ENCODE measurements around the gene UGT8.
A peak's percentile ranks its signal among the peaks of the same experiment; 100 is the strongest.

Gene UGT8

DNA sequence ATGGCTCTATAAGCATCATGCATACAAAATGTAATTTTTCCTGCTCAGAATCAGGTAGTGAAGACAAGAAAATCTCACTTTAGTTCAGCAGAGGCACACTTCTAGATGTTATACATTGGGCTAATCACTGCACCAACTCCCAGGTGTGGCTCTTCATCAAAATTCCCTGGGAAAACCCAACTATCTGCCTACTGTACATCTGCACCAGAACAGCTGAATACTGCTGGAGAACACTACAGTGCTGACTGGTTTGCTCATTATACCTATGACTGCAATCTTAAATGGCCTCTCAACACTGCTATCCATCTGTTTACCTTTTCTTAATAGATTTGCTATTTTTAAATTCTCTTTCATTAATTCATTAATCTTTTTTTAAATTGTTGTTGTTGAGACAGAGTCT lies 92.0 kb downstream of the UGT8 start:
- FAIRE-seq = no peak

DNA sequence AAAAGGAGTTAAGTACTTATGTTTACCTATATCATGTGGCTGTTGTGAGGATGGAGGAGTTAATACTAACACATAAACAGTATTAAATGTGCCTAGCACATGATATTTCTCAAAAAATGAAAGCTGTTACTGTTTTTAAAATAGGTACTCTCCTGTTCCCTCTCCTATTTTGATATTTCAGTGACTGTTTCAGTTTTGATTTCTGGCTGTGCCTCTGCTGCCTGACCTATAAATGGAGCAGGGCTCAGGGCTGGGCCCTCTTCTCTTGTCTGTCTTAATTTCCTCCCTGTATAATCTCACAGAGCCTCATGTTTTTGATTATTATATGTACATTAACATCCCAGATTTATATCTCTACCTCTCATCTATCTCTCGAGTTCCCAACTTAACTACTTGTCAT lies 93.3 kb downstream of the UGT8 start:
- no peak for DNase-seq (ENCODE audit: low spot score)
- no peak for FAIRE-seq

More for the DNA sequence above, 92.0 kb downstream of the UGT8 start:
- no peak for DNase-seq (ENCODE audit: low spot score)

DNA sequence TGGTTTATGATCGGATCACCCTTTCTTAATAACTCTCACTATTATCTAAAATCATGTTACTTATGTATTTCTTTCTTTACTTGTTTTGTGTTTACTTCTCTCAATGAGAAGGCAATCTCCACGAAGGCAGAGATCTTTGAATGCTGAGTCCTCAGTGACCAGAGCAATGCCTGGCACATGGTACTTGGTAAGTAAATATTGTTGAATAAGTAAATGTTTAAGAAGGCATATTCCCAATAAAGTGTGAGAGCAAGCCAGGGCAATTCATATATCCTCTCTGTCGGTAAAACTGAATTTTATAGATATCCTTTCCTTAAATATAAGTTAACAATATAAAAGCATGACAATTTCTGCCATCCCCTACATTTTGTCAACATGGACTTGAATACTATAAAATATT lies 94.4 kb downstream of the UGT8 start:
- no peak for FAIRE-seq
- DNase-seq (ENCODE audit: low spot score) = no peak

DNA sequence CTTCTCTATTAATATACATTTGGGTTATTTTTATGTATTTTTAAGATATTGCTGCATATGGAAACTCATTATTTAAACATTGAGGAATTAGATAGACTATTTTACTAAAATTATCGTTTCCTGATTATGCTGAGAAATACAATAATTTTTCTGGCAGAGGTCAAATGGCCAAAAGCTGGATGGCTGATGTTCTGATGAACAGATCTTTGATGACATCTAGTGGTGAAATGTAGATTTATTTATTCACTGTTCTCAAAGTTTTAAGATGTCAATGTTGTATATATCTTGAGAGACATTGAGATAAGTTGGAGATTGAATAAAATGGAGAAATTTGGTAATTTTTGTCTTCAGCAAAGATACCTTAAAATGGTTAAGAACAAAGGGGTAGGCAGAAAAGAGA lies 96.2 kb downstream of the UGT8 start:
- FAIRE-seq (peak; percentile 85), DNase-seq (ENCODE audit: low spot score) (peak; percentile 45)

DNA sequence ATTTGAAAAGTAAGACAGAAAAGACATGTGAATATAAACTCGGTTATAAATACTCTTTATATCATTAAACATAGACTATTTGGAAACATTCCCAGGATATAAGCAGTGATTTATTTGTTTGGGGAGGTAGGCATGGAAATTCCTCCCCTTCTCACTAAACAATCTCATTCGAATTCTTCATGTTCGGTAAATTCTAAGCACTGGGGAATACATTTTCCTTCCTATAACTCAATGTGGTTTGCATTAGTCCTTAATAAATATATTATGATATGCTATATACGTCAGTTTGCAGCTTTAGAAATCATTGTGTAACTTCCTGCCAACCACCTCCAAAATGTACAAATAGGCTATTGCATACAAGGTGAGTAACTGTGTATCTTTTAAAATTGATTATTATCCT lies 99.6 kb downstream of the UGT8 start:
- no peak for FAIRE-seq

DNA sequence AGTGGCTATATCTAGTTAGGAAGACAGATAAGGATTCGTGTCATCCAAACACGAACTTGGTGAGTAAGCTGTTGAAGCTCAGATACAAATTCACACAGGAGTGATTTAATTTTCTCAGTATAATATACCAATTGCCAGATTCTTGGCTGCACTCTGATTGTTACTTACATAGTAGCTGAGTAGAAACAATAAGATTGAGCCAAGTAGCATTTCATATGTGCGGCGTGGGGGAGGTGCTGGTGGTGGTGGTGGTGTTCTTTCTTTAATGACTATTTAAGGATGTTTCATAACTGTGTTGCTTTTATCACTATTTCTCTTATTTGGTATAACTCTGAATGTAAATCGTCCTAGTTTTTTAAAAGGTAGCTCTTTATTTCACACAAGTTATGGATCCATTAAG lies 102.9 kb downstream of the UGT8 start:
- FAIRE-seq (no peak), DNase-seq (ENCODE audit: low spot score) (no peak)

More for the DNA sequence above, 99.6 kb downstream of the UGT8 start:
- DNase-seq (ENCODE audit: low spot score) = no peak

DNA sequence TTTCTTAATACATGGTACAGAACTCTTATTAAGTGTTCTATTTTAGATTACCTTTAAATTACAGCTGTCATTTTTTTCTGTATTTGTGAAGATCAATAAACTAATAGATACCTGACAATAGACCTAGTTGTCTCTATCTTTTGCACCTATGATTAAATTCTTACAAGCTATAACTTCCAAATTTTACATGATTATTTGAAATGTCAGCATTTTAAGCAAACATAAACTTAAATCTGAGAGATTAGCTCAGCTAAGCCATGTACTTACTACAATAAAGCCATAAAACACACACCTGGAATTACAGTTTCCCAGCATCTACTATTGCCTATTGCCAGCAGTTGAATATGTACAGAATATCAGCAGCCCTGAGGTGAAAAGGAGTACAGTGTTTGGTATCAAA lies 118.8 kb downstream of the UGT8 start:
- FAIRE-seq = no peak
- DNase-seq (ENCODE audit: low spot score) = no peak

DNA sequence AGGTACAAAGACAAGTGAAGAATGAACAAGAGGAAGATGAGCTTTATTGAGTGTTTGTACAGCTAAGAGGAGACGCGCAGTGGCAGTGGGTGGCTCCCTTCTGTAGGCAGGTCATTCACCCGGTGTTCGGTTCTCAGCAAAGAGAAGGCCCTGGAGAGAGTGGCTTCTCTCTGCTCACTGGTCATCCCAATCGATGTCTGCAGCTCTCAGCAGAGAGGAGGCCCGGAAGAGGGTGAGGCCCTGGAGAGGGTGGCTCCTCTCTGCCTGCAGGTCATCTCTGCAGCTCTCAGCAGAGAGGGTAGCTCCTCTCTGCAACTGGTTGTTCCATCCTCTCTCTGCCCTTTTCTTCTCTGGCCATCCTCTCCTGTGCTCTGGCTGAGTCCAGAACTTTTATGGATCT lies 126.5 kb downstream of the UGT8 start:
- FAIRE-seq (no peak), DNase-seq (ENCODE audit: low spot score) (no peak)

DNA sequence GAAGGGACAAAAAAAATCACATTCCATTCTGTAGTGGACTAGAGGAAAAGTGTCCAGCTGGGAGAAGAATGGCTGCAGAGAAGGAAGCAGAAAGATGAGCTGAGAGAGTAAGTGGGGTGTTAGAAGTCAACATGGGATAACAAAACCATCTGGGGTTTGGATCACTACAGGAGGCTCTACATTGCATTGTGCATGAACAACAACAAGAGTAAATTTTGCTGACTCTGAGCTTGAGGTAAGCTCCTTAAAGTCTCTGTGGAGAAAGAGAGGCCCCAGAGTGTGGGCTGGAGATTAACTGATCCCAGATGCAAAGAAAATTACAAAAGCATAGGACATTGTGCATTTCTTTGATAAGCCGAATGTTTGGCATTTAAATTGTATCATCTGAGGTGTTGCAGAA lies 128.9 kb downstream of the UGT8 start:
- DNase-seq (ENCODE audit: low spot score) = no peak
- FAIRE-seq = no peak
